ENCODE measurements around the gene SYNE1.

GRCh38 chr6:152380993-152381898 is 255.9 kb downstream of the SYNE1 start:
- TF ChIP-seq ZNF138 (CRISPR knock-in tag; conservative IDR thresholded peaks at IDR 0.05) (no peak), E2F1 (CRISPR knock-in tag; IDR thresholded peaks at IDR 0.05) (no peak), CTCF (IDR thresholded peaks at IDR 0.05) (no peak), CBFB (CRISPR knock-in tag; IDR thresholded peaks at IDR 0.05; ENCODE audit: low read depth) (no peak), ZMAT4 (CRISPR knock-in tag; IDR thresholded peaks at IDR 0.05) (no peak), ARID4B (CRISPR knock-in tag; IDR thresholded peaks at IDR 0.05; ENCODE audit: borderline replicate concordance) (no peak)

All from WTC11 (cell line).